Right lobe of liver (tissue), 6 donors: ENCODE data around the gene MACROD1. TPM values are rescaled to one million over a fixed set of nuclear protein-coding genes. Genes with fewer than 3 reads are reported as not detected.
A peak's percentile ranks its signal among the peaks of the same experiment; 100 is the strongest.

Source experiments
- ATAC-seq, 4 donors: fragments of 200-7000 bp; cut with Tn5 transposase; one replicate each; pipeline ENCODE4 v1.9.1; 2020; ENCODE audit warnings: mild to moderate bottlenecking in 4 of 4, moderate library complexity in 4 of 4
- DNase-seq, 3 donors: peaks; one replicate each; pipeline ENCODE4 v3.0.0-alpha.2; 2020
- H3K27ac ChIP-seq, 3 donors: fragments of 200-600 bp; one replicate each; pipeline ENCODE4 v1.8.0; 2022
- H3K27me3 ChIP-seq, 2 donors: fragments of 200-600 bp; one replicate each; pipeline ENCODE4 v1.8.0; 2022
- H3K36me3 ChIP-seq, 4 donors: fragments of 200-600 bp; sonication (generic) in 1 of 4; one replicate each; pipeline versions ENCODE4 v1.5.1 to v1.8.0; 2017 to 2022; ENCODE audit warnings: control low read depth in 1 of 4
- H3K4me1 ChIP-seq, 4 donors: fragments of 200-600 bp; sonication (generic) in 1 of 4; one replicate each; pipeline versions ENCODE4 v1.5.1 to v1.8.0; 2017 to 2022; ENCODE audit warnings: control low read depth in 1 of 4
- H3K4me3 ChIP-seq, 3 donors: fragments of 200-600 bp; one replicate each; pipeline ENCODE4 v1.8.0; 2022
- H3K9me3 ChIP-seq, 4 donors: fragments of 200-600 bp; sonication (generic) in 1 of 4; one replicate each; pipeline versions ENCODE4 v1.5.1 to v1.8.0; 2017 to 2022; ENCODE audit warnings: control low read depth in 1 of 4
- CTCF ChIP-seq, 4 donors: fragments of 200-600 bp in 3 of 4; fragments of 450-650 bp in 1 of 4; IDR thresholded peaks; one replicate each; pipeline versions ENCODE4 v1.5.1 to v1.8.0; 2016 to 2022; ENCODE audit warnings: antibody characterized with exemption in 4 of 4, mild to moderate bottlenecking in 2 of 4
- POLR2A ChIP-seq: fragments of 450-650 bp; IDR thresholded peaks from one replicate; pipeline ENCODE4 v1.6.1; 2017; ENCODE audit warnings: antibody characterized with exemption, mild to moderate bottlenecking
- WGBS: methylation state at CpG from one replicate; pipeline ENCODE4 v1.1.6; 2018; ENCODE audit warnings: low coverage, low lambda C conversion rate; ENCODE audit not compliant: insufficient coverage; ENCODE audit errors: missing lambda C conversion rate; 5-methylcytosine and 5-hydroxymethylcytosine counted together
- intact Hi-C, 2 donors: fragments of 100-400 bp; cut with DNase I; formaldehyde crosslinking; loops; one replicate each; pipeline versions ENCODE4 v1.11.2 to v1.14.1; 2022
- total RNA-seq, 6 experiments: library from RNA; depleted of rRNA in 2 of 6; stranded (reverse); fragments of >200 nt in 2 of 6; fragmentation: NEBNext Ultra II Directional in 3 of 6; extraction: Animal tissue kit (Norgen Biotek cat#: 25700) in 3 of 6; gene quantifications; one replicate each; pipeline versions ENCODE4 v1.1.0 to v1.2.4, GENCODE V29; 2016 to 2023
- donor health status: DM: no; HTN: yes; CAD: no.
- donor health status: DM: no; HTN: no; CAD: no.
- donor health status: DM: no; HTN: no; CAD: no.
- donor health status: DM: no; HTN: yes; CAD: no.
- donor health status: DM: no; HTN: yes; CAD: no.

MACROD1 gene
- total RNA-seq, 6 experiments from 2014 or later, result 12.3 to 219 (median 27.8) TPM

GRCh38 chr11:64044730-64045393, 121.1 kb downstream of the MACROD1 start:
- H3K9me3 ChIP-seq, result no peaks in the 10 kb centered on the region
- no peaks in the 10 kb centered on the region for H3K4me1 ChIP-seq
- ATAC-seq, result no peak
- TF ChIP-seq POLR2A (no peak), CTCF (IDR thresholded peaks at IDR 0.05) (no peak)
- H3K27me3 ChIP-seq, result no peaks in the 10 kb centered on the region
- no peak overlapping the region for H3K4me3 ChIP-seq
- 59% methylated on average over 3 of the region's 18 CpGs for WGBS
- intact Hi-C loops, result no loop called here
- no peak overlapping the region for H3K27ac ChIP-seq
- no peak for DNase-seq
- no peaks in the 10 kb centered on the region for H3K36me3 ChIP-seq

GRCh38 chr11:64043545-64043944, 122.4 kb downstream of the MACROD1 start:
- H3K4me1 ChIP-seq, result no peaks in the 10 kb centered on the region
- no peaks in the 10 kb centered on the region for H3K36me3 ChIP-seq
- no peaks in the 10 kb centered on the region for H3K27me3 ChIP-seq
- no peak overlapping the region for H3K4me3 ChIP-seq
- no peak for ATAC-seq
- intact Hi-C loops, result no loop called here
- 29% methylated on average over 1 of the region's 5 CpGs for WGBS
- TF ChIP-seq CTCF (IDR thresholded peaks at IDR 0.05) (no peak), POLR2A (no peak)
- no peak for DNase-seq
- no peak overlapping the region for H3K27ac ChIP-seq
- H3K9me3 ChIP-seq, result no peaks in the 10 kb centered on the region

- no peak overlapping the region for H3K4me3 ChIP-seq
- H3K27ac ChIP-seq, result no peak overlapping the region
- H3K27me3 ChIP-seq, result no peaks in the 10 kb centered on the region
- ATAC-seq, result peak in 3 of 4 donors; percentile 6 to 26 (median 20)
- 40% methylated on average over 1 of the region's 4 CpGs for WGBS
- no peaks in the 10 kb centered on the region for H3K4me1 ChIP-seq
- DNase-seq, result no peak
- TF ChIP-seq CTCF (IDR thresholded peaks at IDR 0.05) (no peak), POLR2A (no peak)
- no peaks in the 10 kb centered on the region for H3K36me3 ChIP-seq
- no peaks in the 10 kb centered on the region for H3K9me3 ChIP-seq
- intact Hi-C loops, result no loop called here
These were observed 123.6 kb downstream of the MACROD1 start for GRCh38 chr11:64042301-64042700.

- no peak for DNase-seq
These were observed 124.1 kb downstream of the MACROD1 start for GRCh38 chr11:64041846-64042245.

More at GRCh38 chr11:64041846-64042245, 124.1 kb downstream of the MACROD1 start:
- H3K9me3 ChIP-seq, result no peaks in the 10 kb centered on the region
- no peaks in the 10 kb centered on the region for H3K4me1 ChIP-seq
- no CpG with 5 or more reads among the region's 9 CpGs for WGBS
- no peaks in the 10 kb centered on the region for H3K36me3 ChIP-seq
- H3K27me3 ChIP-seq, result no peaks in the 10 kb centered on the region
- H3K27ac ChIP-seq, result no peak overlapping the region
- ATAC-seq, result no peak
- H3K4me3 ChIP-seq, result no peak overlapping the region
- intact Hi-C loops, result no loop called here
- no peak for TF ChIP-seq POLR2A
- TF ChIP-seq CTCF (IDR thresholded peaks at IDR 0.05), result no peak
